Liver (tissue), 3 donors: ENCODE data around the gene WSCD2.

ENCODE experiments used
- GABPA ChIP-seq, 2 donors: IDR thresholded peaks in 1 of 2; conservative IDR thresholded peaks in 1 of 2; 2 replicates each; pipeline ENCODE4 v1.6.1; 2016; ENCODE audit warnings: antibody characterized with exemption in 2 of 2, mild to moderate bottlenecking in 1 of 2, moderate library complexity in 1 of 2
- JUND ChIP-seq, 2 donors: IDR thresholded peaks; 2 replicates each; pipeline ENCODE4 v1.6.1; 2016; ENCODE audit warnings: antibody characterized with exemption in 2 of 2
- SP1 ChIP-seq: IDR thresholded peaks from 2 replicates; pipeline ENCODE4 v1.6.1; 2018; ENCODE audit warnings: antibody characterized with exemption, mild to moderate bottlenecking
- TF ChIP-seq, protein P1 (sequence below): fragments of 150-350 bp; IDR thresholded peaks from 2 replicates; pipeline ENCODE4 v1.5.1; 2017; ENCODE audit warnings: improper control_type of control experiment, low read depth, low read length; ENCODE audit not compliant: missing input control
- TF ChIP-seq, protein P2 (sequence below): IDR thresholded peaks from 2 replicates; pipeline ENCODE4 v1.6.1; 2016; ENCODE audit warnings: antibody characterized with exemption
- donor health status: healthy.
- donor health status: healthy.

DNA sequence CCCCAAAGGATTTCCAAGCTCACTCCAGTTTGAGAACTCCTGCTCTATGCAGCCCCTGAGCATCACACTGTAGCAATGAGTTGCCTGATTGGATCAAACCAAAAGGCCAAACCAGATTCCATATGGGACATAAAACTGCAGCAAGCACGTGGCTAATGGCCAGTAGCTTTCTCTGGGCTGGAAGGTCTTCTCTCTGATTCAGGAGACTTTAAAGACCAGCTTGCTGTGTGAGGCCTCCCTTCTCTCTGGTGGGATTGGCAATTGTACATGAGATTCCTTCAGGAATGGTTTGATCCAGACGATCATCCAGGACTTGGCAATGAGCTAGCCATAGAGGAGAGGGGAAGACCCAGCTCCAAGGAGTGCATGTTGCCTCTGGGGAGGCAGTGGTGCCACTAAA, 50.2 kb downstream of the WSCD2 start:
- TF ChIP-seq, protein P1, sequence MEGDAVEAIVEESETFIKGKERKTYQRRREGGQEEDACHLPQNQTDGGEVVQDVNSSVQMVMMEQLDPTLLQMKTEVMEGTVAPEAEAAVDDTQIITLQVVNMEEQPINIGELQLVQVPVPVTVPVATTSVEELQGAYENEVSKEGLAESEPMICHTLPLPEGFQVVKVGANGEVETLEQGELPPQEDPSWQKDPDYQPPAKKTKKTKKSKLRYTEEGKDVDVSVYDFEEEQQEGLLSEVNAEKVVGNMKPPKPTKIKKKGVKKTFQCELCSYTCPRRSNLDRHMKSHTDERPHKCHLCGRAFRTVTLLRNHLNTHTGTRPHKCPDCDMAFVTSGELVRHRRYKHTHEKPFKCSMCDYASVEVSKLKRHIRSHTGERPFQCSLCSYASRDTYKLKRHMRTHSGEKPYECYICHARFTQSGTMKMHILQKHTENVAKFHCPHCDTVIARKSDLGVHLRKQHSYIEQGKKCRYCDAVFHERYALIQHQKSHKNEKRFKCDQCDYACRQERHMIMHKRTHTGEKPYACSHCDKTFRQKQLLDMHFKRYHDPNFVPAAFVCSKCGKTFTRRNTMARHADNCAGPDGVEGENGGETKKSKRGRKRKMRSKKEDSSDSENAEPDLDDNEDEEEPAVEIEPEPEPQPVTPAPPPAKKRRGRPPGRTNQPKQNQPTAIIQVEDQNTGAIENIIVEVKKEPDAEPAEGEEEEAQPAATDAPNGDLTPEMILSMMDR = no peak
- TF ChIP-seq JUND (IDR thresholded peaks at IDR 0.05) (no peak), SP1 (no peak), GABPA (IDR thresholded peaks at IDR 0.05 in 1 of 2, conservative IDR thresholded peaks at IDR 0.05 in 1 of 2) (no peak)
- TF ChIP-seq, protein P2, sequence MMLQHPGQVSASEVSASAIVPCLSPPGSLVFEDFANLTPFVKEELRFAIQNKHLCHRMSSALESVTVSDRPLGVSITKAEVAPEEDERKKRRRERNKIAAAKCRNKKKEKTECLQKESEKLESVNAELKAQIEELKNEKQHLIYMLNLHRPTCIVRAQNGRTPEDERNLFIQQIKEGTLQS = no peak
